Measurements from ENCODE around the gene RAB11FIP5. TPM values are rescaled to one million over a fixed set of nuclear protein-coding genes. Genes with fewer than 3 reads are reported as not detected.
A peak's percentile ranks its signal among the peaks of the same experiment; 100 is the strongest.

Gene RAB11FIP5
- total and polyA plus RNA-seq, 2 donors (not counting 3 experiments of a cell fraction or from before 2014, with no cell fraction given), result 36.6 to 47.0 TPM

- H2AFZ ChIP-seq (ENCODE audit: low read depth, low read length), result peak overlapping the region; percentile 92
- H3K9me1 ChIP-seq (replicated peaks; ENCODE audit: control insufficient read depth, extremely low read depth, insufficient read depth, low read length), result no peaks in the 10 kb centered on the region
- H3K9me3 ChIP-seq (replicated peaks; ENCODE audit: control insufficient read depth, insufficient read depth, low read length), result no peaks in the 10 kb centered on the region
- peak overlapping the region; percentile 9 for H3K4me2 ChIP-seq (ENCODE audit: insufficient read depth, low read length)
- peak; percentile 58 for TF ChIP-seq FOS (IDR thresholded peaks at IDR 0.05; ENCODE audit: borderline replicate concordance, insufficient read depth, low read length)
- no peak for TF ChIP-seq JUN (IDR thresholded peaks at IDR 0.05; ENCODE audit: borderline replicate concordance, insufficient read depth, insufficient read length, low read depth)
- TF ChIP-seq CTCF (IDR thresholded peaks at IDR 0.05; ENCODE audit: extremely low read depth in 1 of 2, insufficient read depth in 1 of 2, low read depth in 1 of 2, low read length in 2 of 2), result no peak
- DNase-seq (ENCODE audit: low read depth, low spot score) (no peak), FAIRE-seq (no peak)
- peak overlapping the region; percentile 22 for H3K27ac ChIP-seq (ENCODE audit: insufficient read depth, low read depth, low read length)
- peaks cover 15% of the 10 kb centered on the region for H3K4me1 ChIP-seq (ENCODE audit: control insufficient read depth, extremely low read depth, insufficient read depth, low read length)
- no peak overlapping the region for H3K4me3 ChIP-seq (replicated peaks in 1 of 3; ENCODE audit: insufficient read depth in 1 of 3, low read depth in 1 of 3, low read length in 3 of 3)
- H3K79me2 ChIP-seq (ENCODE audit: control insufficient read depth, insufficient read depth, low read length), result no peaks in the 10 kb centered on the region
- peaks cover 0 to 2% of the 10 kb centered on the region in 2 experiments for H3K27me3 ChIP-seq (ENCODE audit: control insufficient read depth in 2 of 2, insufficient read depth in 2 of 2, low read length in 2 of 2)
- dilution Hi-C loops (cut with MboI; ENCODE audit: extremely low pct_ligation_motif_present, low sequenced_read_pairs) (no loop called here), intact Hi-C loops (cut with micrococcal nuclease) (loop anchor here (1.0 kb wide), 1 partner anchor 23 kb away; no protein-coding TSS in a partner anchor)
- H3K36me3 ChIP-seq (ENCODE audit: control insufficient read depth in 2 of 2, extremely low read depth in 1 of 2, insufficient read depth in 2 of 2, low read length in 2 of 2), result no peaks in the 10 kb centered on the region
- no peaks in the 10 kb centered on the region for H4K20me1 ChIP-seq (replicated peaks; ENCODE audit: control insufficient read depth, extremely low read depth, insufficient read depth, low read length)
- POLR2A ChIA-PET, result interaction anchor here (1.0 kb wide), 1 partner anchor 20 kb away, joined by 3 read pairs; no protein-coding TSS in a partner anchor
- BruUV-seq (replicated peaks), result no TSS peak
- CTCF ChIA-PET, result interaction anchor here (0.9 to 2.1 kb wide), 9 partner anchors 21 to 242 kb away, joined by 3 to 11 read pairs (median 5); partner anchors contain the start of gene RAB11FIP5
- H3K9ac ChIP-seq (replicated peaks; ENCODE audit: extremely low read depth, insufficient read depth, low read length), result no peak overlapping the region
Observed at GRCh38 chr2:73134471-73134870, 21.7 kb upstream of the RAB11FIP5 start.

- dilution Hi-C loops (cut with MboI; ENCODE audit: extremely low pct_ligation_motif_present, low sequenced_read_pairs), result no loop called here
- POLR2A ChIA-PET, result interaction anchor here (1.0 kb wide), 1 partner anchor 20 kb away, joined by 3 read pairs; no protein-coding TSS in a partner anchor
- peak overlapping the region; percentile 34 for H3K27ac ChIP-seq (ENCODE audit: insufficient read depth, low read depth, low read length)
- peak; percentile 33 for DNase-seq (ENCODE audit: low read depth, low spot score)
- no peaks in the 10 kb centered on the region for H3K36me3 ChIP-seq (ENCODE audit: control insufficient read depth in 2 of 2, extremely low read depth in 1 of 2, insufficient read depth in 2 of 2, low read length in 2 of 2)
- no peaks in the 10 kb centered on the region for H3K9me1 ChIP-seq (replicated peaks; ENCODE audit: control insufficient read depth, extremely low read depth, insufficient read depth, low read length)
- H3K4me1 ChIP-seq (ENCODE audit: control insufficient read depth, extremely low read depth, insufficient read depth, low read length), result peaks cover 15% of the 10 kb centered on the region
- peak; percentile 99 for FAIRE-seq
- no TSS peak for BruUV-seq (replicated peaks)
- CTCF ChIA-PET, result interaction anchor here (1.0 to 2.1 kb wide), 8 partner anchors 23 to 241 kb away, joined by 3 to 11 read pairs (median 4); no protein-coding TSS in a partner anchor
- no peaks in the 10 kb centered on the region for H3K9me3 ChIP-seq (replicated peaks; ENCODE audit: control insufficient read depth, insufficient read depth, low read length)
- peak overlapping the region; percentile 92 for H2AFZ ChIP-seq (ENCODE audit: low read depth, low read length)
- intact Hi-C loops (cut with micrococcal nuclease), result loop anchor here (1.0 kb wide), 1 partner anchor 22 kb away; no protein-coding TSS in a partner anchor
- no peak for TF ChIP-seq FOS (IDR thresholded peaks at IDR 0.05; ENCODE audit: borderline replicate concordance, insufficient read depth, low read length)
- TF ChIP-seq MAX (IDR thresholded peaks at IDR 0.05; ENCODE audit: insufficient read depth, insufficient read length), result no peak
- no peak for TF ChIP-seq JUN (IDR thresholded peaks at IDR 0.05; ENCODE audit: borderline replicate concordance, insufficient read depth, insufficient read length, low read depth)
- no peak for TF ChIP-seq EZH2 (IDR thresholded peaks at IDR 0.05; ENCODE audit: borderline replicate concordance, low read depth, low read length, severe bottlenecking)
- TF ChIP-seq CTCF (IDR thresholded peaks at IDR 0.05; ENCODE audit: extremely low read depth in 1 of 2, insufficient read depth in 1 of 2, low read depth in 1 of 2, low read length in 2 of 2), result no peak
- TF ChIP-seq POLR2A (IDR thresholded peaks at IDR 0.05; ENCODE audit: low read depth, low read length), result no peak
- peak overlapping the region; percentile 9 for H3K4me2 ChIP-seq (ENCODE audit: insufficient read depth, low read length)
- peaks cover 0 to 4% of the 10 kb centered on the region in 2 experiments for H3K27me3 ChIP-seq (ENCODE audit: control insufficient read depth in 2 of 2, insufficient read depth in 2 of 2, low read length in 2 of 2)
- no peaks in the 10 kb centered on the region for H3K79me2 ChIP-seq (ENCODE audit: control insufficient read depth, insufficient read depth, low read length)
- H4K20me1 ChIP-seq (replicated peaks; ENCODE audit: control insufficient read depth, extremely low read depth, insufficient read depth, low read length), result no peaks in the 10 kb centered on the region
- H3K9ac ChIP-seq (replicated peaks; ENCODE audit: extremely low read depth, insufficient read depth, low read length), result no peak overlapping the region
- no peak overlapping the region for H3K4me3 ChIP-seq (replicated peaks in 1 of 3; ENCODE audit: insufficient read depth in 1 of 3, low read depth in 1 of 3, low read length in 3 of 3)
Observed at GRCh38 chr2:73133566-73134197, 20.9 kb upstream of the RAB11FIP5 start.
